Measurements from ENCODE around the gene PRTG.
A peak's percentile ranks its signal among the peaks of the same experiment; 100 is the strongest.
"Not testable (repeated sequence)": the region's sequence is repeated elsewhere in the genome, so short reads cannot be mapped to it uniquely, and the experiment has no call there.

The PRTG gene

DNA sequence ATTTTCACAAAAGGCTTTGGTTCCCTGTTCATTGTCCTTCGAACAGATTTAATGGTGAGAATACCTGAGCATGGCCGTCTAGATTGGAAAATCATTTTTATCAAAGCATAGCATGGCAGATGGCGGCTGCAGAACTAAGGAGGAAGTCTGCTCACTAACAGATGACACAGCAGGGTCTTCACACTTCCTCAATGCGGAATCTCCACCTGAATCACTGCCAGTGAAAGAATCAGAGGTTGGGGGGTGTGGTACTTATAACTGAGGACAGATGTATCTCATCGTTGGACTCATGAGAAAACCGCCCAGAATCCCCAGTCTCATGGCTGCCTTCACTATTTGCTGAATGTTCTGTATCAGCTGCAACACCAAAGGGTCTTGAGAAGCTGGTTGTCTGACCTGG lies 123.2 kb downstream of the PRTG start:
- DNase-seq = no peak

DNA sequence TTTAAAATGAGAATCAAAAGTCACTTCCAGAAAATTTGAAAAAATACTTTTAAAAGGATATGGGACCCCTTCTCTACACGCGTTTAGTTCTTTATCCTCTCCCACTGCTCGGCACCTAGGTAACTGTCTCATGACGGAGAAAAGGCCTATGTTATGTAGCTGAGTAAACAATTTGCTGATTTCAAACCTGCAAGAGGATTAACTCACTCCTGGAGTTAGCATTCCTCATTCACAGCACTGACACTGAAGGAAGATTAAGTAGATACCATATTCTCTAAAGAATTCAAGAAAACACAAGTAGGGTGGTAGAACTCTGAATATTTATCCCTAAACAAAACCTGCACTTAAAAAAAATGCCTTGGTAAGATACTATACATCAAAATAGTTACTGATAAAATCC lies 124.6 kb downstream of the PRTG start:
- DNase-seq = no peak

DNA sequence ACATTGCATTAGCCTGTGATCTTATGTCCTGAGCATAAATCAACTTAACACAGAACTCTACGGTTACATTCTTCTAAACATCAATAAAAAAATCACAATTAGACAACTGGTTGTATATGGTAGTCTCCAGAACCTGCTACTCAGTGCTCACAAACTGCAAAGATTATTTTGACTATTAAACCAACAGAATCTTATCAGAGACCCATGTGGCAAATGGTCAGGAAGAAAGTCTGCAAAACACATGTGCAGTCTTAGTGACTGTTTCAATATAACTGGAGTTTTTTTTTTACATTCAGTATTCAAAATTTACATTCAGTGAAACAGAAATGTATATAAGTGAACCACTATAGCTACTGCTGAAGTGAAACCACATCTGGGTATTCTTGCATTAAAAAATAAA lies 127.5 kb downstream of the PRTG start:
- no peak for DNase-seq

DNA sequence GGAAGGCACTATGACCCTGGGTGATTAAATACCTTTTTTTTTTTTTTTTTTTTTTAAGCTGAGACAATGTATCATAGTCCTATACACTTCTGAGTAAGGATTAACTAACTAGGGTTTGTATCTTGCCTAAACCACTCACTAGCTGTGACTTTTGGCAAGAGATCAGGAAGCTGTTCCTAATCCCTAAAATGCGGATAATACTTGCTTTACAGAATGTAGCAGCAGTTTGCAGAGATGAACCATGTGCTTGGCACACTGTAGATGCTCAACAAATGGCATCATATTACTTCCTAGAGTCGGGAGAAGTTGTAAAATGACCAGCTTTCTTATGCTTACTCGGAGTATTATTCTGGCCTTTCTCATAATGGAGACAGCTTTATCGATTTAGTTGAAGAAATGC lies 129.2 kb downstream of the PRTG start:
- DNase-seq = no peak

DNA sequence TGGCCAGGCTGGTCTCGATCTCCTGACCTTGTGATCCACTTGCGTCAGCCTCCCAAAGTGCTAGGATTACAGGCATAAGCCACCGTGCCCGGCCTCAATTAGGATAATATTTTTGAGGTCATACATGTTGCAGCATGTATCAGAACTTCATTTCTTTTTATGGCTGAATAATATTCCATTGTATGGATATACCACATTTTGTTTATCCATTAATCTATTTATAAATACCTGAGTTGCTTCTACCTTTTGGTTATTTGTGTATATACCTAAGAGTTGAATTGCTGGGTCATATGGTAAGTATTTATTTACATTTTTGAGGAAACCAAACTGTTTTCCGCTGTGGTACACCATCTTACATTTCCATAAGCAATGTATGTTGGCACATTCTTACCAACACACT lies 136.7 kb downstream of the PRTG start:
- DNase-seq = no peak

DNA sequence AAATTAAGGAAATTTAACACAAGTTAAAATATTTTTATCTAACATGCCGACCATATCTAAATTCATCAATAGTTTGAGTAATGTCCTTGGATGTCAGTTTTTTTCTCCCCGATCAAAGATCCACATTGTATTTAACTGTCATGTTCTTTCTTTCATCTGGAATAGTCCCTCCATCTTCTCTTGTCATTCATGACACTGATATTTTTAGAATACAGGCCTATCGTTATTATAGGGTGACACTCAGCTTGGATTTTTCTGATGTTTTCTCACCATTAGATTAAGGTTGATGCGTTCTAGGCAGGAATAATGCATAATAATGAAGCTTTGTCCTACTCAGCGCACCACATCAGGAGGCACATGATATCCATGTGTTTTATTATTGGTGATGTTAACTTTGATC lies 141.6 kb downstream of the PRTG start:
- no peak for DNase-seq

DNA sequence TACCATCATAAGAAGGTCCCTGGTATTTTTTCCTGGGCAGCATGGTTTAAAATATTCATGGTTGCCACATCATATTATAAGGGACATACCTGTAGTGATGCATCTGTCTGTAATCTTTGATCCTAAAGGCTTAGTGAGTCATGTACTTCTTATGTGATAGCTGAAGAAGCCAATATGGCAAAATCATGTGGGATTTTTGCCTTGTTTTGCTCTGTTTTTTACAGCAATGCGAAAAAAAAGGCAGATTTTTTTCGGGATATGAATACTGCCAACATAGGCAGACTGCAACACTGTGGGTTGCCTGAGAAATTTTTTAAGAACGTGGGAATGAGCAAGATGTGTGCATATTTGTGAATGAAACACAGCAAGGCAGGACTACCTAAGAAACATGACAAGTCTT lies 143.5 kb downstream of the PRTG start:
- no peak for DNase-seq

DNA sequence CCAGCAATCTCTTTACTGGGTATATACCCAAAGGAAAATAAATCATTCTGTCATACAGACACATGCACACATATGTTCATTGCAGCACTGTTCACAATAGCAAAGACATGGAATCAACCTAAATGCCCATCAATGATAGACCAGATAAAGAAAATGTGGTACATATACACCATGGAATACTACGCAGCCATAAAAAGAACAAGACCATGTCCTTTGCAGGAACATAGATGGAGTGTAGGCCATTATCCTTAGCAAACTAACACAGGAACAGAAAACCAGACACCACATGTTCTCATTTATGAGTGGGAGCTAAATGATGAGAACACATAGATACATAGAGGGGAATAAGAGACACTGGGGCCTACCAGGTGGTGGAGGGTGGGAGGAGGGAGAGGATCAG lies 149.9 kb downstream of the PRTG start:
- DNase-seq = not testable (repeated sequence)

DNA sequence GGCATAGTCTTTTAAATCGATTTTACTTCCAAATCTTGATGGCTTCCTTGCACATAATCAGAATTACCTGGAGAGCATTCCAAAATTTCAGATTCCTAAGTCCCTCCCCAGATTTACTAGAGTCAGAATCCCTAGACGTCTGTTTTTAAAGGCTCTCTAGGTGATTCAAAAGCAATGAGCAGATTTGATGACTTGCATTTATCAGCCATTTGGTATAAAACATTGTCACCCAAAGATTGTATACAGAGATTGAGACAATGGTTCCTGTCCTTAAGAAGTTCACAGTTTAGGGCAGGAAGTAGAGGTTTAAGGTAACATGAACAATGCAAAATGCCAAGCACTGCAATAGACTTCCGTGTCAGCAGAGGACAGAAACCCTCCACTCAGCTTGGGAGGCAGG lies 152.2 kb downstream of the PRTG start:
- no peak for DNase-seq

DNA sequence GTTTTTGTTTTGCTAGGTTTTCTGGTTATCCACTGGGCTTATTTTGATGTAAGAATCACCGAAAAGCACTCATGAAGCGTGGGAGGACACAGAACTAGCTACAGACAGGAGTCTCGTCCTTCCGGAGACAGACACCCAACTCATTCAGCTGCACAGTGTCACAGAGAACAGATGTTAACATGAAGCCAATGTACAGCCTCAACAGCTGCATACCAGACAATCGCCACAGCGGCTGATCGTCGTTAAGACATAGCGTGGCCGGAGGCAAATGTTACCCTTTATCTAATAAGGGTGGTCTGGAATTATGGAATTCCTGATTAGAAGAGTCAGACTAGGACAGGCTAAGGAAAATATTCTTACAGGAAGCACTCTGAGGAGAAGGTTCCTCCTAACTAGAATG lies 153.7 kb downstream of the PRTG start:
- DNase-seq = no peak

DNA sequence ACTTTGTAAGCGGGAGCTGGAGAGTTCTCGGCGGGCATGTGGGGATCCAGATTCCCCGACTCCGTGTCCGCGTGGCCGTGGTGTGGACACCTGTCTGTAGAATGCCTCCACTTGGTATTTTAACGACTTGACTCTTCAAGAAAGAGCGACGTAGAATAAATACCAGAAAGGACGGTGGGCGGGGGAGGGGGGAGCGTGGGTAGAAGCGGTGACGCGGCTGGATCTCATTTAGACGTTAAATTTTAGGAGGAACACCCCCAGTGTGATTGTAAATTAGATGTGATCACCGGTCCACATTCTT lies 154.2 kb downstream of the PRTG start:
- DNase-seq = no peak

DNA sequence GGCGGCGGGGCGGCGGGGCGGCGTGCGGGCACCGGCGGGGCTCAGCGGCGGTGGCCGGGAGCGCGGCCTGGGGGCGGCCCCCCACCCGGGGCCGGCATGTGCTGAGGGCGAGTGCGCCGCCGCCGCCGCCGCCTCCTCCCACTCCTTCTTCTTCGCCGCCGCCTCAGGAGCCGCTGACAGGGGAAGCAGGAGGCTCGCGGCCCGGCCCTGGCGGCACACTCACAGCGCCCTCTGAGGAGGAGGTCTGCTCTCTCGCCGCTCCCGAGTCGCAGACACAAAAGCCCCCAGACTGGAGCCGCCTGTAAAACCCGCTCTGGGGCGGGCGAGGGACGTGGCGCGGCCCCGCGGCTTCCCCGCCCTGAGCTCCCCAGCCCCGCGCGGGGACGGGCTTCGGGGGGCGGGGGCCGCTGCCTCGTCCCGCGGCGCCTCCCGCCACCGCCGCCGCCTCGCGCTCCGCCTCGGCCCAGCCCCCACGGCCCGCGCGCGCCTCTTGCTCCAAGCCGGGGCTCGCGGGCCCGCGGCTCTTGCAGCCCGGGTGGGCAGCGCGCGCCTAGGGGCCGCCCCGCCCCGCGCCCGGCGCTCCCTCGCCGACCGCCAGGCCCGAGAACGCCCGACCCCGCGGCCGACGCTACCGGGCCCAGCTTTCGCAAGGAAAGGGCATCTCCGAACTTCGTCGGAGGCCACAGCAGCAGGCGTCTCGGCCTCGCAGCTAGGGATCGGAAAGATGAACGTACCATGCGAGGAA lies 154.7 kb downstream of the PRTG start, which contains the start of gene PYGO1:
TSS of gene PYGO1 (minus strand) at position 276 of the 745 bp plus-strand sequence. CDS start 462 bp downstream, outside the sequence.
- DNase-seq = peak; percentile 5

DNA sequence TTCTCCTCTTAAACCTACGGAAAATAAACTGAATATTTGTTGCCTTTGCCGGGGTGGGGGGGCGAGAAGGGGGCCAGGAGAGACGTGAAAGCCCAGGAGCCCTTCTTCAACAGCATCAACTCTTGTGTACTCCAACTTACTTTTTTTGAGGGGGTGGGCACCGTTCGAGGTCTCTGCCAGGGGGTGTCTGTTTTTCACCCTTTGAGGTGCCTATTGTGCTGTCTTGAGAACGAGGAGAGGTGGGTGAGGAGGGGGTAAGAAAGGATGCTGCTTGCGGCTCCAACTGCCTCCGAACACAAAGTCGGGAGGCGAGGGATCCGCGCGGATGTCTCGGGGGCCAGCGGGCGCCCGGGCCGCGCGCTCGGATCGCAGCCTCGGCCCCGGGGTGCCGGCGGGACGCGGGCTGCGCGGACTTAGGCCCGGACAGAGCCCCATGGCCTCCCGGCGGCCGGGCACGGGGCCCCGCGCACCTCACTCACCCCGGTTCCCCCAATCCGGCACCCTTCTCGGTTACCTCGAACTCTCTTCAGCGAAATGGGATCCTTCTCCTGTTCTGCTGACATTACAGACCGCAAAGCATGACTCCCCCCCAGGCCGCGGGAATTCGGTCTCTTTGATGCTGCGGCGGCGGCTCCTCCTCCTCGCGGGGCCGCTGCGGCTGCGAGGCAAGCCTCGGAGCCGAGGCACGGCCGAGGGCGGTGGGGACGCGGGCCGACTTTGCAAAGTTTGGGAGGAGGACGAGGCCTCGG lies 155.5 kb downstream of the PRTG start:
- DNase-seq = no peak

DNA sequence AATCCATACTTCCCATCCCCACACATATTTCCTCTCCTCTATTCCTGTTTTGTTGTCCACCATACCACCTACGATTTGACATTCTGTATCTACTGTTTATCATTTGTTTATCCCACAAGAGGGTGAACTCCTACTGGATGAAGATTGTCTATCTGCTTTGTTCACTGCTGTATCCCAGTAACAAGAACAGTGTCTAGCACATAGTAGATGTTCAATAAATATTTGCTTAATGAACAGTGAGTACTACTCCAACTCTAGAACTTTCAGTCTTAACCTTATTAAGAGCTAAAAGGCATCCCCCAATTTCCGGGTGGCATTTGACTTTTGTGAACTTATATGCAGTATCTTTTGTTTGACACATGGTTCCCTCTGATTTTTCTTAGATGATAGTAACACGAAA lies 156.1 kb downstream of the PRTG start:
- DNase-seq = no peak

DNA sequence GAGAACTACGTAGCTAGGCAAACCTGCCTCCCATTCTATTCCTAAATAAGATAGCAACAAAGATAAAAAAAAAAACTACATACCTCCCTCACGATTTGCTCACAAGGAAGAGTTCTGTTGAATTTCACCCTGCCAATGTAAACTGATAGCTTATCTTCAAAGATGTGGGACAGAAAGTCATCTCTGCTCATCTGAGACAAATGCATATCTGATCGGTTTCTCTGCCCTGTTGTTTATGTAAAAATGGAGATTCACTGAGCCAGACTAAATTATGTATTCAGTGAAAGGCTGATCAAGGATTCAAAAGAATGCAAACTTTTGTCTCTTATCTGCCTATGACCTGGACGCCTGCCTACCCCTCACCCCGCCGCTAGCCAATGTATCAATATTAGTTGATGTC lies 166.0 kb downstream of the PRTG start:
- DNase-seq = no peak

DNA sequence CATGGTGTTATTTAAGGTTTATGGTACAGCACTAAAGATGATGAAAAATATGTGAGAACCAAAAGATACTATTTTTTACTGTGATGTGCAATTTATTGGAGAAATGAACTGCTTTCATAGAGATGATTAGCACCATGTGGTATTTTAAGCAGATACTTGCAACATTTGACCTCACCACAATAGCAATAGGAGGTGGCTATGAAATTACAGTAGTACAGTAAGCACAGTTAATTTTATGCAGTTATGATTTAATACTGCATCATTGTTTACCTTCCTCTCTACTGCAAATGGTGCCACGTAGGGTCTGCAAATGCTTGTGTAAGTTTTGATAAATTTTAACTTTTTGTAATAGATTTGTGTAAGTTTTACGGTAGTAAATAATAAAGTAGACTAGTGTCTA lies 168.9 kb downstream of the PRTG start:
- DNase-seq = no peak

DNA sequence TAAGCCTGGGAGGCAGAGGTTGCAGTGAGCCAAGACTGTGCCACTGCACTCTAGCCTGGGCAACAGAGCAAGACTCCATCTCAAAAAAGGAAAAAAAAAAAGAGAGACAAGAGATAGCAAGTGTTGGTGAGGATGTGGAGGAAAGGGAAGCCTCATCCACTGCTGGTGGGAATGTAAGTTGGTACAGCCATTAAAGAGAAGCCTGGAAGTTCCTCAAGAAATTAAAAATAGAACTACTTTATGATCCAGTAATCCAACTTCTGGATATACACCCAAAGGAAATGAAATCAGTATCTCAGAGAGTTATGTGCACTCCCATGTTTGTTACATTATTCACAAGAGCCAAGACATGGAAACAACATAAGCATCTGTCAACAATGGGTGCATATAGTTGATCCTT lies 169.7 kb downstream of the PRTG start:
- DNase-seq = no peak

DNA sequence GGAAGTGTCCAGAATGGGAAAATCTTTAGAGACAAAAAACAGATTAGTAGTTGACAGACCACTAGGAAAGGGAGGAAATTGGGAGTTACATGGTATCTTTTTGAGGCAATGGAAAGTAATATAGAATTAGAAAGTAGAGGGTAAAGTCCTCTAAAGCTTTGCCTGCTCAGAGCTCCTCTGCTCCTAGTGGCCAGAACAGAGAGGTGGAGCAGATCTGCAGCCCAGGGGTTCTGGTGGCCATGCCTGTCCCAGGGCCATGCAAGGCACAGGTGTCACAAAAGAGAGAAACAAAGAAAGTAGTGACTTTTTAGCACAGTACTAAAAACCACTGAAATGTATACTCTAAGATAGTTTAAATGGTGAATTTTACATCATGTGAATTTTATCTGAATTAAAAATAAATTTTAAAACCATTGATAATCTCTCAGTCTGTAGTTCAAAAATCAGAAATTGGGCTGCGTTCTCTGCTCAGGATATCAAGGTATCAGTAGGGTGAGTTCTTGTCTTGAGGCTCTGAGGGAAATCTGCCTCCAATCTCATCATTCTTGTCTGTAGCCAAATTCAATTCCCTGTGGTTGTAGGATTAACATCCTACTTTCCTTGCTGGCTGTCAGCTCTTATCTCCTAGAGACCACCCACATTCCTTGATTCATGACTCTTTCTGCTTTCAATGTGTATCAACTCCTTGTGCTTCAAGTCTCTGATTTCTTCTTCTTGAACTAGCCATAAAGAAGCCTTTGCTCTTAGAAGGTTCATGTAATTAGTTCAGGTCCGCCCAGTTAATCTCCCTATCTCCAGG lies 178.4 kb downstream of the PRTG start:
- DNase-seq = no peak

DNA sequence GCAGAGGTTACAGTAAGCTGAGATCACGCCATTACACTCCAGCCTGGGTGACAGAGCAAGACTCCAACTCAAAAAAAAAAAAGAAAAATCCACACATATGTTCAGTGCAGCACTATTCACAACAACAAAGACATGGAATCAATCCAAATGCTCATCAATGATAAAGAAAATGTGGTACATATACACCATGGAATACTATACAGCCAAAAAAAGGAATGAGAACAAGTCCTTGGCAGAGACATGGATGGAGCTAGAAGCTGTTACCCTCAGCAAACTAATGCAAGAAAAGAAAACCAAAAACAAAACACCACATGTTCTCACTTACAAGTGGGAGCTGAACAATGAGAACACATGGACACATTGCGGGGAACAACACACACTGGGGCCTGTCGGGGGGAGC lies 180.4 kb downstream of the PRTG start:
- DNase-seq = no peak

Measured in effector CD4-positive, alpha-beta T cell (primary cell).